ENCODE results near the gene CORO6.

Gene CORO6

GRCh38 chr17:29623283-29623647 is 553 bp upstream of the CORO6 start:
- no CpG with 5 or more reads among the region's 4 CpGs for WGBS, 2 donors (ENCODE audit: extremely low coverage in 2 of 2, insufficient read length in 2 of 2, insufficient replicate concordance in 1 of 2)
- Histone ChIP-seq H3K4me1 (ENCODE audit: control insufficient read depth in 2 of 2, insufficient read depth in 1 of 2, low read depth in 1 of 2, low read length in 2 of 2) (peaks cover 10% of the 10 kb centered on the region in 2 donors), H3K79me1 (ENCODE audit: low read depth, low read length) (no peaks in the 10 kb centered on the region), H3K9me3 (replicated peaks in 1 of 2; ENCODE audit: control insufficient read depth in 2 of 2, insufficient read depth in 1 of 2, low read depth in 1 of 2, low read length in 2 of 2) (peaks cover 0 to 2% of the 10 kb centered on the region in 2 donors), H4K8ac (ENCODE audit: low read depth, low read length) (no peak overlapping the region), H3K27ac (replicated peaks; ENCODE audit: low read length) (no peak overlapping the region), H3K27me3 (ENCODE audit: control insufficient read depth in 3 of 3, insufficient read depth in 3 of 3, low read depth in 1 of 3, low read length in 3 of 3) (peaks cover 0 to 25% (median 5%) of the 10 kb centered on the region in 3 experiments), H2BK5ac (ENCODE audit: low read length) (no peak overlapping the region), H2BK12ac (ENCODE audit: low read length) (no peak overlapping the region), H3K4me2 (ENCODE audit: insufficient read depth, low read length, poor library complexity, severe bottlenecking) (peak overlapping the region; percentile 98), H3K14ac (ENCODE audit: low read length) (no peak overlapping the region), H3K9ac (ENCODE audit: low read depth, low read length, poor library complexity) (peak overlapping the region; percentile 81), H2AK5ac (ENCODE audit: low read depth, low read length) (no peak overlapping the region), H3K18ac (ENCODE audit: low read length) (peak overlapping the region; percentile 91), H2BK15ac (ENCODE audit: low read length) (no peak overlapping the region), H2AFZ (ENCODE audit: low read length) (peak overlapping the region; percentile 98), H3K4ac (ENCODE audit: low read length) (no peak overlapping the region), H3K36me3 (replicated peaks in 1 of 2; ENCODE audit: control insufficient read depth in 2 of 2, insufficient read depth in 2 of 2, low read length in 2 of 2) (no peaks in the 10 kb centered on the region), H3K23ac (ENCODE audit: low read depth, low read length, poor library complexity) (no peak overlapping the region), H2BK120ac (ENCODE audit: low read depth, low read length) (peak overlapping the region; percentile 12), H4K91ac (ENCODE audit: low read depth, low read length, poor library complexity) (no peak overlapping the region), H3K4me3 (ENCODE audit: low read length in 2 of 2) (peak overlapping the region; percentile 65 to 88)
- no peak for DNase-seq (ENCODE audit: low spot score)

GRCh38 chr17:29621751-29622194 is 939 bp downstream of the CORO6 start:
- peaks cover 0 to 2% of the 10 kb centered on the region in 2 donors for H3K9me3 ChIP-seq (replicated peaks in 1 of 2; ENCODE audit: control insufficient read depth in 2 of 2, insufficient read depth in 1 of 2, low read depth in 1 of 2, low read length in 2 of 2)
- no peak for DNase-seq (ENCODE audit: low spot score)
- H2BK120ac ChIP-seq (ENCODE audit: low read depth, low read length) = no peak overlapping the region
- no peak overlapping the region for H2BK5ac ChIP-seq (ENCODE audit: low read length)
- H4K8ac ChIP-seq (ENCODE audit: low read depth, low read length) = no peak overlapping the region
- H3K4ac ChIP-seq (ENCODE audit: low read length) = no peak overlapping the region
- peaks cover 8 to 40% (median 13%) of the 10 kb centered on the region in 3 experiments for H3K27me3 ChIP-seq (ENCODE audit: control insufficient read depth in 3 of 3, insufficient read depth in 3 of 3, low read depth in 1 of 3, low read length in 3 of 3)
- H2AK5ac ChIP-seq (ENCODE audit: low read depth, low read length) = peak overlapping the region; percentile 42
- WGBS, 2 donors (ENCODE audit: extremely low coverage in 2 of 2, insufficient read length in 2 of 2, insufficient replicate concordance in 1 of 2) = no CpG with 5 or more reads among the region's 8 CpGs
- peak overlapping the region; percentile 76 for H3K18ac ChIP-seq (ENCODE audit: low read length)
- H3K79me1 ChIP-seq (ENCODE audit: low read depth, low read length) = no peaks in the 10 kb centered on the region
- no peak overlapping the region for H3K9ac ChIP-seq (ENCODE audit: low read depth, low read length, poor library complexity)
- no peak overlapping the region for H4K91ac ChIP-seq (ENCODE audit: low read depth, low read length, poor library complexity)
- H2BK15ac ChIP-seq (ENCODE audit: low read length) = no peak overlapping the region
- peak overlapping the region in 1 of 2 donors; percentile 65 for H3K4me3 ChIP-seq (ENCODE audit: low read length in 2 of 2)
- H3K27ac ChIP-seq (replicated peaks; ENCODE audit: low read length) = no peak overlapping the region
- peak overlapping the region; percentile 31 for H3K14ac ChIP-seq (ENCODE audit: low read length)
- no peak overlapping the region for H2BK12ac ChIP-seq (ENCODE audit: low read length)
- no peaks in the 10 kb centered on the region for H3K36me3 ChIP-seq (replicated peaks in 1 of 2; ENCODE audit: control insufficient read depth in 2 of 2, insufficient read depth in 2 of 2, low read length in 2 of 2)
- H3K4me1 ChIP-seq (ENCODE audit: control insufficient read depth in 2 of 2, insufficient read depth in 1 of 2, low read depth in 1 of 2, low read length in 2 of 2) = peaks cover 10 to 17% of the 10 kb centered on the region in 2 donors
- peak overlapping the region; percentile 98 for H3K4me2 ChIP-seq (ENCODE audit: insufficient read depth, low read length, poor library complexity, severe bottlenecking)
- peak overlapping the region; percentile 98 for H2AFZ ChIP-seq (ENCODE audit: low read length)
- peak overlapping the region; percentile 13 for H3K23ac ChIP-seq (ENCODE audit: low read depth, low read length, poor library complexity)

- no peak overlapping the region for H3K27ac ChIP-seq (replicated peaks; ENCODE audit: low read length)
- H2BK12ac ChIP-seq (ENCODE audit: low read length) = no peak overlapping the region
- no peak overlapping the region for H3K9ac ChIP-seq (ENCODE audit: low read depth, low read length, poor library complexity)
Observed at GRCh38 chr17:29620779-29621500, 1.8 kb downstream of the CORO6 start.

GRCh38 chr17:29620271-29620670 is 2.4 kb downstream of the CORO6 start:
- Histone ChIP-seq H3K18ac (ENCODE audit: low read length) (no peak overlapping the region), H3K4me3 (ENCODE audit: low read length in 2 of 2) (no peak overlapping the region), H3K9me3 (replicated peaks in 1 of 2; ENCODE audit: control insufficient read depth in 2 of 2, insufficient read depth in 1 of 2, low read depth in 1 of 2, low read length in 2 of 2) (peaks cover 0 to 9% of the 10 kb centered on the region in 2 donors), H4K8ac (ENCODE audit: low read depth, low read length) (no peak overlapping the region), H3K4me2 (ENCODE audit: insufficient read depth, low read length, poor library complexity, severe bottlenecking) (no peak overlapping the region), H2AK5ac (ENCODE audit: low read depth, low read length) (no peak overlapping the region), H3K4ac (ENCODE audit: low read length) (no peak overlapping the region), H2AFZ (ENCODE audit: low read length) (no peak overlapping the region), H3K4me1 (ENCODE audit: control insufficient read depth in 2 of 2, insufficient read depth in 1 of 2, low read depth in 1 of 2, low read length in 2 of 2) (peaks cover 10 to 22% of the 10 kb centered on the region in 2 donors), H3K27me3 (ENCODE audit: control insufficient read depth in 3 of 3, insufficient read depth in 3 of 3, low read depth in 1 of 3, low read length in 3 of 3) (peaks cover 13 to 52% (median 16%) of the 10 kb centered on the region in 3 experiments), H3K79me1 (ENCODE audit: low read depth, low read length) (no peaks in the 10 kb centered on the region), H3K36me3 (replicated peaks in 1 of 2; ENCODE audit: control insufficient read depth in 2 of 2, insufficient read depth in 2 of 2, low read length in 2 of 2) (peaks cover 0 to 1% of the 10 kb centered on the region in 2 donors), H3K23ac (ENCODE audit: low read depth, low read length, poor library complexity) (no peak overlapping the region), H2BK12ac (ENCODE audit: low read length) (no peak overlapping the region), H3K9ac (ENCODE audit: low read depth, low read length, poor library complexity) (no peak overlapping the region), H2BK5ac (ENCODE audit: low read length) (no peak overlapping the region), H2BK15ac (ENCODE audit: low read length) (no peak overlapping the region), H3K14ac (ENCODE audit: low read length) (no peak overlapping the region), H4K91ac (ENCODE audit: low read depth, low read length, poor library complexity) (no peak overlapping the region), H3K27ac (replicated peaks; ENCODE audit: low read length) (no peak overlapping the region), H2BK120ac (ENCODE audit: low read depth, low read length) (no peak overlapping the region)
- no peak for DNase-seq (ENCODE audit: low spot score)
- WGBS, 2 donors (ENCODE audit: extremely low coverage in 2 of 2, insufficient read length in 2 of 2, insufficient replicate concordance in 1 of 2) = no CpG with 5 or more reads among the region's 4 CpGs

More at GRCh38 chr17:29620779-29621500, 1.8 kb downstream of the CORO6 start:
- WGBS, 2 donors (ENCODE audit: extremely low coverage in 2 of 2, insufficient read length in 2 of 2, insufficient replicate concordance in 1 of 2) = no CpG with 5 or more reads among the region's 12 CpGs
- Histone ChIP-seq H3K27me3 (ENCODE audit: control insufficient read depth in 3 of 3, insufficient read depth in 3 of 3, low read depth in 1 of 3, low read length in 3 of 3) (peaks cover 13 to 48% (median 15%) of the 10 kb centered on the region in 3 experiments), H2AK5ac (ENCODE audit: low read depth, low read length) (peak overlapping the region; percentile 81), H2BK15ac (ENCODE audit: low read length) (no peak overlapping the region), H3K23ac (ENCODE audit: low read depth, low read length, poor library complexity) (peak overlapping the region; percentile 45), H2AFZ (ENCODE audit: low read length) (no peak overlapping the region), H3K9me3 (replicated peaks in 1 of 2; ENCODE audit: control insufficient read depth in 2 of 2, insufficient read depth in 1 of 2, low read depth in 1 of 2, low read length in 2 of 2) (peaks cover 0 to 8% of the 10 kb centered on the region in 2 donors), H4K91ac (ENCODE audit: low read depth, low read length, poor library complexity) (no peak overlapping the region), H3K4ac (ENCODE audit: low read length) (no peak overlapping the region), H2BK5ac (ENCODE audit: low read length) (no peak overlapping the region), H3K18ac (ENCODE audit: low read length) (no peak overlapping the region), H3K4me2 (ENCODE audit: insufficient read depth, low read length, poor library complexity, severe bottlenecking) (no peak overlapping the region), H3K14ac (ENCODE audit: low read length) (no peak overlapping the region), H3K36me3 (replicated peaks in 1 of 2; ENCODE audit: control insufficient read depth in 2 of 2, insufficient read depth in 2 of 2, low read length in 2 of 2) (no peaks in the 10 kb centered on the region), H3K4me3 (ENCODE audit: low read length in 2 of 2) (no peak overlapping the region), H3K4me1 (ENCODE audit: control insufficient read depth in 2 of 2, insufficient read depth in 1 of 2, low read depth in 1 of 2, low read length in 2 of 2) (peaks cover 10 to 22% of the 10 kb centered on the region in 2 donors), H2BK120ac (ENCODE audit: low read depth, low read length) (no peak overlapping the region), H3K79me1 (ENCODE audit: low read depth, low read length) (no peaks in the 10 kb centered on the region), H4K8ac (ENCODE audit: low read depth, low read length) (no peak overlapping the region)
- no peak for DNase-seq (ENCODE audit: low spot score)
